GM10248 (cell line): ENCODE results near the gene CLBA1.
"Not testable (repeated sequence)": the region's sequence is repeated elsewhere in the genome, so short reads cannot be mapped to it uniquely, and the experiment has no call there.

Experiments used
- CTCF ChIA-PET: fragments of 300-600 bp; sonication (Branson Sonifier 250); formaldehyde crosslinking; extraction: SDS; loops from one replicate; lab custom pipeline; 2021; ENCODE audit warnings: antibody characterized with exemption; lab: Yijun Ruan, JAX
- POLR2A ChIA-PET: fragments of 350-650 bp; sonication (Branson Sonifier 250); formaldehyde crosslinking; extraction: SDS; loops from one replicate; lab custom pipeline; 2020; ENCODE audit warnings: antibody characterized with exemption; lab: Yijun Ruan, JAX
- DNase-seq: peaks from one replicate; pipeline ENCODE4 v3.0.0; 2012; ENCODE audit errors: extremely low spot score
- TF ChIP-seq, protein P1 (sequence below): IDR thresholded peaks from 2 replicates; pipeline ENCODE4 v1.5.1; 2012; ENCODE audit warnings: mild to moderate bottlenecking, low read depth; ENCODE audit errors: extremely low read depth, missing control alignments, control extremely low read depth

CLBA1 gene

DNA sequence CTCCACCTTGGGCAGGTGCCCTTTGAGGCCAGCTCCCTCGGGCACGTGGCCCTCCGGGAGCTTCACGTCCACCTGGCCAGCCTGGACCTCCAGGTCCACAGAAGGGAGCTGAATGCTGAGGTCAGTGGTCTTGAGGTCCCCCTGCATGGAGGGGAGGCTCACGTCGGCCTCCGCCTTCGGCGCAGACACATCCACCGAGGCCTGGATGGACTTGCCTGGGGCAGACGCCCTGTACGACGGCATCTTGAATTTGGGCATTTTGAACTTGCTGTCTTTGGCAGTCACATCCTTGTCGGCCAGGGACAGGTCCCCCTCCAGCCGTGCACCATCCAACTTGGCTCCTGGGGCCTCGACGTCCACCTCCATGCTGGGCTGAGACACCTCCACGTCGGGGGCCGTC is 40.3 kb upstream of the CLBA1 start:
- POLR2A ChIA-PET, DNase-seq: not testable (repeated sequence)

DNA sequence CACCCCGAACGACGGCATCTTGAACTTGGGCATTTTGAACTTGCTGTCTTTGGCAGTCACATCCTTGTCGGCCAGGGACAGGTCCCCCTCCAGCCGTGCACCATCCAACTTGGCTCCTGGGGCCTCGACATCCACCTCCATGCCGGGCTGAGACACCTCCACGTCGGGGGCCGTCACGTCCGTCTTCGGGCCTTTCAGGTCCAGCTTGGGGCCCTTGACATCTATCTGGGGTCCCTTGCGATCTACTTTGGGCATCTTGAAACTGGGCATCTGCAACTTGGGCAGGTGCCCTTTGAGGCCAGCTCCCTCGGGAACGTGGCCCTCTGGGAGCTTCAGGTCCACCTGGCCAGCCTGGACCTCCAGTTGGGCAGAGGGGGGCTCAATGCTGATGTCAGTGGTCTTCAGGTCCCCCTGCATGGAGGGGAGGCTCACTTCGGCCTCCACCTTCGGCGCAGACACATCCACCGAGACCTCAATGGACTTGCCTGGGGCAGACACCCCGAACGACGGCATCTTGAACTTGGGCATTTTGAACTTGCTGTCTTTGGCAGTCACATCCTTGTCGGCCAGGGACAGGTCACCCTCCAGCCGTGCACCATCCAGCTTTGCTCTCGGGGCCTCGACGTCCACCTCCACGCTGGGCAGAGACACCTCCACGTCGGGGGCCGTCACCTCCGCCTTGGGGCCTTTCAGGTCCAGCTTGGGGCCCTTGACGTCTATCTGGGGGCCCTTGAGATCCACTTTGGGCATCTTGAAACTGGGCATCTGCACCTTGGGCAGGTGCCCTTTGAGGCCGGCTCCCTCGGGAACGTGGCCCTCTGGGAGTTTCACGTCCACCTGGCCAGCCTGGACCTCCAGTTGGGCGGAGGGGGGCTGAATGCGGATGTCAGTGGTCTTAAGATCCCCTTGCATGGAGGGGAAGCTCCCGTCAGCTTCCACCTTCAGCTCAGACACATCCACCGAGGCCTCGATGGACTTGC is 39.3 kb upstream of the CLBA1 start:
- POLR2A ChIA-PET, CTCF ChIA-PET, DNase-seq: not testable (repeated sequence)

More for the DNA sequence above, 40.3 kb upstream of the CLBA1 start:
- CTCF ChIA-PET, result not testable (repeated sequence)

DNA sequence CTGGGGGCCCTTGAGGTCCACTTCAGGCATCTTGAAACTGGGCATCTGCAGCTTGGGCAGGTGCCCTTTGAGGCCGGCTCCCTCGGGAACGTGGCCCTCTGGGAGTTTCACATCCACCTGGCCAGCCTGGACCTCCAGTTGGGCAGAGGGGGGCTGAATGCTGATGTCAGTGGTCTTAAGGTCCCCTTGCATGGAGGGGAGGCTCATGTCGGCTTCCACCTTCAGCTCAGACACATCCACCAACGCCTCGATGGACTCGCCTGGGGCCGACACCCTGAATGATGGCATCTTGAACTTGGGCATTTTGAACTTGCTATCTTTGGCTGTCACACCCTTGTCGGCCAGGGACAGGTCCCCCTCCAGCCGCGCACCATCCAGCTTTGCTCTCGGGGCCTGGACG is 38.4 kb upstream of the CLBA1 start:
- CTCF ChIA-PET, DNase-seq, POLR2A ChIA-PET: not testable (repeated sequence)

DNA sequence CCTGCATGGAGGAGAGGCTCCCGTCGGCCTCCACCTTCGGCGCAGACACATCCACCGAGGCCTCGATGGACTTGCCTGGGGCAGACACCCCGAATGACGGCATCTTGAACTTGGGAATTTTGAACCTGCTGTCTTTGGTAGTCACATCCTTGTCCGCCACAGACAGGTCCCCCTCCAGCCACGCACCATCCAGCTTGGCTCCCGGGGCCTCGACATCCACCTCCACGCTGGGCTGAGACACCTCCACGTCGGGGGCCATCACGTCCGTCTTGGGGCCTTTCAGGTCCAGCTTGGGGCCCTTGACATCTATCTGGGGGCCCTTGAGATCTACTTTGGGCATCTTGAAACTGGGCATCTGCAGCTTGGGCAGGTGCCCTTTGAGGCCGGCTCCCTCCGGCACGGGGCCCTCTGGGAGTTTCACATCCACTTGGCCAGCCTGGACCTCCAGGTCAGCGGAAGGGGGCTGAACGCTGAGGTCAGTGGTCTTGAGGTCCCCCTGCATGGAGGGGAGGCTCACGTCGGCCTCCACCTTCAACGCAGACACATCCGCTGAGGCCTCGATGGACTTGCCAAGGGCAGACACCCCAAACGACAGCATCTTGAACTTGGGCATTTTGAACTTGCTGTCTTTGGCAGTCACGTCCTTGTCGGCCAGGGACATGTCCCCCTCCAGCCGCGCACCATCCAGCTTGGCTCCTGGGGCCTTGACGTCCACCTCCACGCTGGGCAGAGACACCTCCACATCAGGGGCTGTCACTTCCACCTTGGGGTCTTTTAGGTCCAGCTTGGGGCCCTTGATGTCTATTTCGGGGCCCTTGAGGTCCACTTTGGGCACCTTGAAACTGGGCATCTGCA is 37.5 kb upstream of the CLBA1 start:
- POLR2A ChIA-PET, DNase-seq: not testable (repeated sequence)
- CTCF ChIA-PET, result interaction anchor here (1.5 kb wide), 1 partner anchor 12 kb away, joined by 4 read pairs; no protein-coding TSS in a partner anchor

DNA sequence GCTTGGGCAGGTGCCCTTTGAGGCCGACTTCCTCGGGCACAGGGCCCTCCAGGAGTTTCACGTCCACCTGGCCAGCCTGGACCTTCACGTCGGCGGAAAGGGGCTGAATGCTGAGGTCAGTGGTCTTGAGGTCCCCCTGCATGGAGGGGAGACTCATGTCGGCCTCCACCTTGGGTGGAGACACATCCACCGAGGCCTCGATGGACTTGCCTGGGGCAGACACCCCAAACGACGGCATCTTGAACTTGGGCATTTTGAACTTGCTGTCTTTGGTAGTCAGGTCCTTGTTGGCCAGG is 36.9 kb upstream of the CLBA1 start:
- TF ChIP-seq, protein P1, sequence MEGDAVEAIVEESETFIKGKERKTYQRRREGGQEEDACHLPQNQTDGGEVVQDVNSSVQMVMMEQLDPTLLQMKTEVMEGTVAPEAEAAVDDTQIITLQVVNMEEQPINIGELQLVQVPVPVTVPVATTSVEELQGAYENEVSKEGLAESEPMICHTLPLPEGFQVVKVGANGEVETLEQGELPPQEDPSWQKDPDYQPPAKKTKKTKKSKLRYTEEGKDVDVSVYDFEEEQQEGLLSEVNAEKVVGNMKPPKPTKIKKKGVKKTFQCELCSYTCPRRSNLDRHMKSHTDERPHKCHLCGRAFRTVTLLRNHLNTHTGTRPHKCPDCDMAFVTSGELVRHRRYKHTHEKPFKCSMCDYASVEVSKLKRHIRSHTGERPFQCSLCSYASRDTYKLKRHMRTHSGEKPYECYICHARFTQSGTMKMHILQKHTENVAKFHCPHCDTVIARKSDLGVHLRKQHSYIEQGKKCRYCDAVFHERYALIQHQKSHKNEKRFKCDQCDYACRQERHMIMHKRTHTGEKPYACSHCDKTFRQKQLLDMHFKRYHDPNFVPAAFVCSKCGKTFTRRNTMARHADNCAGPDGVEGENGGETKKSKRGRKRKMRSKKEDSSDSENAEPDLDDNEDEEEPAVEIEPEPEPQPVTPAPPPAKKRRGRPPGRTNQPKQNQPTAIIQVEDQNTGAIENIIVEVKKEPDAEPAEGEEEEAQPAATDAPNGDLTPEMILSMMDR, result no peak
- ChIA-PET CTCF (interaction anchor here (1.5 kb wide), 1 partner anchor 13 kb away, joined by 4 read pairs; no protein-coding TSS in a partner anchor), POLR2A (no interaction called here)
- no peak for DNase-seq

DNA sequence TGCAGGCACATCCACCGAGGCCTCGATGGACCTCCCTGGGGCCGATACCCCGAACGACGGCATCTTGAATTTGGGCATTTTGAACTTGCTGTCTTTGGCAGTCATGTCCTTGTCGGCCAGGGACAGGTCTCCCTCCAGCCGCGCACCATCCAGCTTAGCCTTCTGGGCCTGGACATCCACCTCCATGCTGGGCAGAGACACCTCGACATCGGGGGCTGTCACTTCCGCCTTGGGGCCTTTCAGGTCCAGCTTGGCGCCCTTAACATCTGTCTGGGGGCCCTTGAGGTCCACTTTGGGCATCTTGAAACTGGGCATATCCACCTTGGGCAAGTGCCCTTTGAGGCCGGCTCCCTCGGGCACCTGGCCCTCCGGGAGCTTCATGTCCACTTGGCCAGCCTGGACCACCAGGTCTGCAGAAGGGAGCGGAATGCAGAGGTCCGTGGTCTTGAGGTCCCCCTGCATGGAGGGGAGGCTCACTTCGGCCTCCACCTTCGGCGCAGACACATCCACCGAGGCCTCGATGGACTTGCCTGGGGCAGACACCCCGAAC is 36.1 kb upstream of the CLBA1 start:
- DNase-seq, CTCF ChIA-PET, POLR2A ChIA-PET: not testable (repeated sequence)

DNA sequence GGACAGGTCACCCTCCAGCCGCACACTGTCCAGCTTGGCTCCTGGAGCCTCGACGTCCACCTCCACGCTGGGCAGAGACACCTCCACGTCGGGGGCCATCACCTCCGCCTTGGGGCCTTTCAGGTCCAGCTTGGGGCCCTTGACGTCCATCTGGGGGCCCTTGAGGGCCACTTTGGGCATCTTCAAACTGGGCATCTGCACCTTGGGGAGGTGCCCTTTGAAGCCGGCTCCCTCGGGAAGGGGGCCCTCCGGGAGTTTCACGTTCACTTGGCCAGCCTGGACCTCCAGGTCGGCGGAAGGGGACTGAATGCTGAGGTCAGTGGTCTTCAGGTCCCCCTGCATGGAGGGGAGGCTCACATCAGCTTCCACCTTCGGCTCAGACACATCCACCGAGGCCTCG is 35.6 kb upstream of the CLBA1 start:
- ChIA-PET POLR2A (no interaction called here), CTCF (no interaction called here)
- TF ChIP-seq, protein P1, result no peak
- no peak for DNase-seq

DNA sequence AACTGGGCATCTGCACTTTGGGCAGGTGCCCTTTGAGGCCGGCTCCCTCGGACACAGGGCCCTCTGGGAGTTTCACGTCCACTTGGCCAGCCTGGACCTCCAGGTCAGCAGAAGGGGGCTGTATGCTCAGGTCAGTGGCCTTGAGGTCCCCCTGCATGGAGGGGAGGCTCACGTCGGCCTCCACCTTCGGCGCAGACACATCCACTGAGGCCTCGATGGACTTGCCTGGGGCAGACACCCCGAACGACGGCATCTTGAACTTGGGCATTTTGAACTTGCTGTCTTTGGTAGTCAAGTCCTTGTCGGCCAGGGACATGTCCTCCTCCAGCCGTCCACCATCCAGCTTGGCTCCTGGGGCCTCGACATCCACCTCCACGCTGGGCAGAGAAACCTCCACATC is 34.9 kb upstream of the CLBA1 start:
- POLR2A ChIA-PET, CTCF ChIA-PET, DNase-seq: not testable (repeated sequence)

DNA sequence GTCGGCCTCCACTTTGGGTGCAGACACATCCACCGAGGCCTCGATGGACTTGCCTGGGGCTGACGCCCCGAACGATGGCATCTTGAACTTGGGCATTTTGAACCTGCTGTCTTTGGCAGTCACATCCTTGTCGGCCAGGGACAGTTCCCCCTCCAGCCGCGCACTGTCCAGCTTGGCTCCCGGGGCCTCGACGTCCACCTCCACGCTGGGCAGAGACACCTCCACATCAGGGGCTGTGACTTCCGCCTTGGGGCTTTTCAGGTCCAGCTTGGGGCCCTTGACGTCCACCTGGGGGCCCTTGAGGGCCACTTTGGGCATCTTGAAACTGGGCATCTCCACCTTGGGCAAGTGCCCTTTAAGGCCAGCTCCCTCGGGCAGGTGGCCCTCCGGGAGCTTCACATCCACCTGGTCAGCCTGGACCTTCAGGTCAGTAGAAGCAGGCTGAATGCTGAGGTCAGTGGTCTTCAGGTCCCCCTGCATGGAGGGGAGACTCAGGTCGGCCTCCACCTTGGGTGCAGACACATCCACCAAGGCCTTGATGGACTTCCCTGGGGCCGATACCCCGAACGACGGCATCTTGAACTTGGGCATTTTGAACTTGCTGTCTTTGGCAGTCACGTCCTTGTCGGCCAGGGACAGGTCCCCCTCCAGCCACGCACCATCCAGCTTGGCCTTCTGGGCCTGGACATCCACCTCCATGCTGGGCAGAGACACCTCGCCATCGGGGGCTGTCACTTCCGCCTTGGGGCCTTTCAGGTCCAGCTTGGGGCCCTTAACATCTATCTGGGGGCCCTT is 33.5 kb upstream of the CLBA1 start:
- CTCF ChIA-PET, DNase-seq: not testable (repeated sequence)

DNA sequence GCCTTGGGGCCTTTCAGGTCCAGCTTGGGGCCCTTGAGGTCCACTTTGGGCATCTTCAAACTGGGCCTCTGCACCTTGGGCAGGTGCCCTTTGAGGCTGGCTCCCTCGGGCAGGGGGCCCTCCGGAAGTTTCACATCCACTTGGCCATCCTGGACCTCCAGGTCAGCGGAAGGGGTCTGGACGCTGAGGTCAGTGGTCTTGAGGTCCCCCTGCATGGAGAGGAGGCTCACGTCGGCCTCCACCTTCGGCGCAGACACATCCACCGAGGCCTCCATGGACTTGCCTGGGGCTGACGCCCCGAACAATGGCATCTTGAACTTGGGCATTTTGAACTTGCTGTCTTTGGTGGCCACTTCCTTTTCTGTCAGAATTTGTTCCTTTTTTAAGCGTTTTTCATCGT is 32.5 kb upstream of the CLBA1 start:
- no peak for DNase-seq
- ChIA-PET POLR2A (no interaction called here), CTCF (no interaction called here)
- TF ChIP-seq, protein P1, result no peak

More for the DNA sequence above, 33.5 kb upstream of the CLBA1 start:
- POLR2A ChIA-PET, result not testable (repeated sequence)
